GM12875 (cell line): ENCODE measurements around the gene OR11L1.

ENCODE experiments used
- H3K4me3 ChIP-seq: one replicate; pipeline ENCODE4 v1.5.1; 2011; ENCODE audit warnings: low read depth, low read length, control low read depth
- TF ChIP-seq, protein P1 (sequence below): IDR thresholded peaks from 2 replicates; pipeline ENCODE4 v1.5.1; 2011; ENCODE audit warnings: low read depth, mild to moderate bottlenecking, control low read depth, inconsistent platforms, low read length, moderate library complexity, borderline replicate concordance; ENCODE audit not compliant: insufficient read depth

OR11L1 gene

DNA sequence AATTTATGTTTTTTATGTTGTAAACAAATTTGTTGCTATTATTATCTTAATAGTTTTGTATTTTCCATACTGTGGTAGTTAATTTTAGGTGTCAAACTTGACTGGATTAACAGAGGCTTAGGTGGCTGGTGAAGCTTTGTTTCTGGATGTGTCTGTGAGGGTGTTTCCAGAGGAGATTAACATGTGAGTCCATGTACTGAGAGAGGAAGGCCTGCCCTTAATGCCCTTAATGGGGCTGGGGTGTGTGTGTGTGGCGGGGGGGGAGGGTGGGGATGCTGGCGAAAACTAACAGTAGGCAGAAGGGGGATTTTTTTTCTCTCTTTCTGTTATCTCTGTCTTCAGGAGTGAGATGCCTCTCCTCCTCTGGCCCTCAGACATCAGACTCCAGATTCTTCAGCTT, 19.6 kb downstream of the OR11L1 start:
- TF ChIP-seq, protein P1, sequence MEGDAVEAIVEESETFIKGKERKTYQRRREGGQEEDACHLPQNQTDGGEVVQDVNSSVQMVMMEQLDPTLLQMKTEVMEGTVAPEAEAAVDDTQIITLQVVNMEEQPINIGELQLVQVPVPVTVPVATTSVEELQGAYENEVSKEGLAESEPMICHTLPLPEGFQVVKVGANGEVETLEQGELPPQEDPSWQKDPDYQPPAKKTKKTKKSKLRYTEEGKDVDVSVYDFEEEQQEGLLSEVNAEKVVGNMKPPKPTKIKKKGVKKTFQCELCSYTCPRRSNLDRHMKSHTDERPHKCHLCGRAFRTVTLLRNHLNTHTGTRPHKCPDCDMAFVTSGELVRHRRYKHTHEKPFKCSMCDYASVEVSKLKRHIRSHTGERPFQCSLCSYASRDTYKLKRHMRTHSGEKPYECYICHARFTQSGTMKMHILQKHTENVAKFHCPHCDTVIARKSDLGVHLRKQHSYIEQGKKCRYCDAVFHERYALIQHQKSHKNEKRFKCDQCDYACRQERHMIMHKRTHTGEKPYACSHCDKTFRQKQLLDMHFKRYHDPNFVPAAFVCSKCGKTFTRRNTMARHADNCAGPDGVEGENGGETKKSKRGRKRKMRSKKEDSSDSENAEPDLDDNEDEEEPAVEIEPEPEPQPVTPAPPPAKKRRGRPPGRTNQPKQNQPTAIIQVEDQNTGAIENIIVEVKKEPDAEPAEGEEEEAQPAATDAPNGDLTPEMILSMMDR = no peak
- H3K4me3 ChIP-seq = no peak overlapping the region

DNA sequence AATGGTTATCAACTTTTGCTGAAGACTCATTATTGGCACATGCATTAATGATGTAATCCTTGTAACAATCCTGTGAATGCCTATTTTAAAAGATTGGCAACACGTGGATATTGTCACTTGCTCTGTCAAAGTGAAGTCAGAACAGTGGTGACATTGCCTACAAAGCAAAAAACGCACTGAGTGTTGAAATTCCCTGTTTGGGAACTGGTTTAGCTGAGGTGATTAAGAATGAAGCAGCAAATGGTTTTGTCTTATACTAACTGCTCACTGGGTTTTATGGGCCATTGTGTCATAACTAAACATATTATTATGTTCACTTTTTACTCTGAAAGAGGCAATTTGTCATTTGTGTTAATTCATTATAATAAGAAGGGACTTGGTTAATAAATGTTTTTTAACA, 29.1 kb downstream of the OR11L1 start:
- no peak overlapping the region for H3K4me3 ChIP-seq
- TF ChIP-seq, protein P1 = no peak

DNA sequence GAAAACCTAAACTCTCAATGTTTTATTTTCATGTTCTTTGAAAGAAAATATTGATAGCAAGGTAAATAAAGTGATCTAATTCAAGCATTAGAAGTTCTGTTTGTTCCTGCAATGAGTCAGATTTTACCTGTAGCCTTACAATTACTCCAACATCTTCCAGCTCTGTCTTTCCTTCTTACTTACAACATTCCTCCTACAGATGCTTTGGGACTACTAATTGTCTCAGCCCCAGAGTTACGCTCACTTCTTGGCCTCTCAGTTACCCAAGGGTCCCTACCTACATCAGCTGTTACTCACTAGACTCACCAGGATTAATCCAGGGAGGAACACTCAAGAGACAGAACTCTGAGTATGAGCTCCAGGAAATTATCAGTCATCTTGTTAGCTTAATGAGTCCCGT, 44.2 kb downstream of the OR11L1 start:
- H3K4me3 ChIP-seq = no peak overlapping the region
- TF ChIP-seq, protein P1 = no peak
